HG03354 (cell line): Measurements from ENCODE around the gene GPC3.

ENCODE experiments used
- ATAC-seq: cut with Tn5 transposase; IDR thresholded peaks from one replicate; pipeline ENCODE4 v1.9.1; 2021; ENCODE audit warnings: mild to moderate bottlenecking; ENCODE audit not compliant: unreplicated experiment, poor library complexity, severe bottlenecking

Gene GPC3

GRCh38 chrX:133674726-133675470 is 310.5 kb downstream of the GPC3 start:
- no peak for ATAC-seq

GRCh38 chrX:133670383-133670782 is 315.0 kb downstream of the GPC3 start:
- no peak for ATAC-seq

- ATAC-seq: no peak
Measured at GRCh38 chrX:133669214-133669613, 316.2 kb downstream of the GPC3 start.

GRCh38 chrX:133668225-133668931 is 317.0 kb downstream of the GPC3 start:
- ATAC-seq: no peak

GRCh38 chrX:133666256-133666655 is 319.1 kb downstream of the GPC3 start:
- no peak for ATAC-seq

GRCh38 chrX:133661962-133662839 is 323.2 kb downstream of the GPC3 start:
- ATAC-seq: no peak

- no peak for ATAC-seq
Measured at GRCh38 chrX:133660281-133660680, 325.1 kb downstream of the GPC3 start.

GRCh38 chrX:133658293-133658911 is 327.0 kb downstream of the GPC3 start:
- no peak for ATAC-seq

- no peak for ATAC-seq
Measured at GRCh38 chrX:133655275-133656265, 329.8 kb downstream of the GPC3 start.

- no peak for ATAC-seq
Measured at GRCh38 chrX:133654811-133655210, 330.6 kb downstream of the GPC3 start.

- ATAC-seq: no peak
Measured at GRCh38 chrX:133653358-133653757, 332.0 kb downstream of the GPC3 start.

GRCh38 chrX:133652185-133652584 is 333.2 kb downstream of the GPC3 start:
- ATAC-seq: no peak

GRCh38 chrX:133650239-133650638 is 335.2 kb downstream of the GPC3 start:
- no peak for ATAC-seq

GRCh38 chrX:133649651-133650050 is 335.7 kb downstream of the GPC3 start:
- no peak for ATAC-seq

GRCh38 chrX:133648594-133648993 is 336.8 kb downstream of the GPC3 start:
- ATAC-seq: no peak

GRCh38 chrX:133646719-133647116 is 338.7 kb downstream of the GPC3 start:
- no peak for ATAC-seq

- ATAC-seq: no peak
Measured at GRCh38 chrX:133645977-133646718, 339.2 kb downstream of the GPC3 start.

- ATAC-seq: no peak
Measured at GRCh38 chrX:133645256-133645655, 340.1 kb downstream of the GPC3 start.
